Upper lobe of left lung (tissue), 4 donors: ENCODE data around the gene ZNF326.

Experiments used
- EP300 ChIP-seq, 4 donors: sonication (generic); formaldehyde crosslinking; IDR thresholded peaks; one replicate each; pipeline ENCODE4 v1.5.1; 2017; ENCODE audit warnings: antibody characterized with exemption in 4 of 4, control low read depth in 2 of 4
- POLR2A ChIP-seq, 4 donors: fragments of 450-650 bp; IDR thresholded peaks; one replicate each; pipeline ENCODE4 v1.5.1; 2016 to 2017; ENCODE audit warnings: antibody characterized with exemption in 4 of 4, mild to moderate bottlenecking in 2 of 4
- TF ChIP-seq, protein P1 (sequence below), 6 experiments: fragments of 450-650 bp in 4 of 6; fragments of 200-600 bp in 2 of 6; sonication (generic) in 2 of 6; IDR thresholded peaks; one replicate each; pipeline ENCODE4 v1.5.1; 2016 to 2019; ENCODE audit warnings: antibody characterized with exemption in 6 of 6

DNA sequence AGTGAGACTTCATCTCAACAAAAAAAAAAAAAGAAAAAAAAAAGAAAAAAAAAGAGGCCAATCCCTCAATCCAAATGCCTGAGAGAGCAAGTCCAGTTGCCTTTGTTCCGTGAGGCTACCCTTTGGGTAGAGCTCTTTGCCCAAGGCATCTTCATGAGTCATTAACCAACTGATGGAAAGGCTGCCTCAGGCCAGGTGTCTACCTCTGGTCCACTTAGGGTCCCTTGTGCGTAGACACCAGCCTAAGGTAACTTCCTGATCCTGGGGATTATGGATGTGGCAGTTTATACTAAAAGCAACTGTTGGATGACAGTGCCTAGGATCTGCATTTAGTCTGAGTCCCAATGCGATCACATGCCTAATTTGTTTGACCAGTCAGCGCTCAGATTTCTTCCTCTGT is 20.7 kb upstream of the ZNF326 start:
- TF ChIP-seq EP300 (IDR thresholded peaks at IDR 0.05) (no peak), POLR2A (IDR thresholded peaks at IDR 0.05) (no peak)
- TF ChIP-seq, protein P1, sequence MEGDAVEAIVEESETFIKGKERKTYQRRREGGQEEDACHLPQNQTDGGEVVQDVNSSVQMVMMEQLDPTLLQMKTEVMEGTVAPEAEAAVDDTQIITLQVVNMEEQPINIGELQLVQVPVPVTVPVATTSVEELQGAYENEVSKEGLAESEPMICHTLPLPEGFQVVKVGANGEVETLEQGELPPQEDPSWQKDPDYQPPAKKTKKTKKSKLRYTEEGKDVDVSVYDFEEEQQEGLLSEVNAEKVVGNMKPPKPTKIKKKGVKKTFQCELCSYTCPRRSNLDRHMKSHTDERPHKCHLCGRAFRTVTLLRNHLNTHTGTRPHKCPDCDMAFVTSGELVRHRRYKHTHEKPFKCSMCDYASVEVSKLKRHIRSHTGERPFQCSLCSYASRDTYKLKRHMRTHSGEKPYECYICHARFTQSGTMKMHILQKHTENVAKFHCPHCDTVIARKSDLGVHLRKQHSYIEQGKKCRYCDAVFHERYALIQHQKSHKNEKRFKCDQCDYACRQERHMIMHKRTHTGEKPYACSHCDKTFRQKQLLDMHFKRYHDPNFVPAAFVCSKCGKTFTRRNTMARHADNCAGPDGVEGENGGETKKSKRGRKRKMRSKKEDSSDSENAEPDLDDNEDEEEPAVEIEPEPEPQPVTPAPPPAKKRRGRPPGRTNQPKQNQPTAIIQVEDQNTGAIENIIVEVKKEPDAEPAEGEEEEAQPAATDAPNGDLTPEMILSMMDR (IDR thresholded peaks at IDR 0.05), result no peak
